A549 treated with CORT108297 at 1 μM for 4 hours (cell line): ENCODE results near the gene RPS6KA1. TPM values are rescaled to one million over a fixed set of nuclear protein-coding genes. Genes with fewer than 3 reads are reported as not detected.

Experiments
- total RNA-seq: library from RNA; stranded (reverse); fragments of 200-300 nt; extraction: Qiagen RNA extraction; gene quantifications from 5 replicates; pipeline ENCODE4 v1.2.3, GENCODE V29; 2022

Gene RPS6KA1
- 15.2 to 18.2 TPM (median 16.7 TPM) in 5 replicates for total RNA-seq

DNA sequence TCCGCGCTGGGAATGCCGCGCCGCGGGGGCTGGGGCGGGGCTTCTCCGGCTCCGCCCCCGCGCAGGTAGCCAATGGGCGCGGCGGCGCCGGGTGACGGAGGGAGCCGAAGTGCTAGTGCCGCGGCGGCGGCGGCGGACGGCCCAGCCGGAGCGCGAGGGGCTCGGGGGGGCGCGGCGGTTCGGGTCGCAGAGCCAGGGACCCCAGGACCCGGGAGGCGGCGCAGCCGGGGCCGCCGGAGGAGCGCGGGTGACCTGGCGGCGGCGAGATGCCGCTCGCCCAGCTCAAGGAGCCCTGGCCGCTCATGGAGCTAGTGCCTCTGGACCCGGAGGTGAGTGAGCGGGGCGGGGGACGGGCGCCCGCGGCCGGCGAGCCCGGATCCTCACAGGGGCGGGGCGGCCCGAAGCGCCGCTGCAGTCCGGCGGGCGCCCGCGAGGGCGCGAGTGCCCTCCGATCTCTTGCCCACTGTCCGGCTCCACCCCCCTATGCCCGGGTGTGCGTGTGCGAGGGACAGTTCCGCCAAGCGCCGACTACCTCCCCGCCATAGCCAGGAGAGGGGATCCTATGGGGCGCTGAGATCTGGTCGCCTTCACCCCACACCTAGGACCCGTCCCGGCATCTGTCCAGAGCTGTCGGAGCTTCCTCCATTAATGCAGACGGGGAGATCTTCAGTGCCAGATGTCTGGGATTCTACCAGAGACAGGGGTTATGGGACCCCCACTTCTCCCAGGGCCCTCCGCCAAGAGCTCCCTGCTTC, at the start of gene RPS6KA1:
Gene RPS6KA1 (plus strand): TSS at position 107 of the 755 bp plus-strand sequence. CDS start 160 bp downstream, at position 267.

Other genes with a start within 250 kb of the RPS6KA1 start
- gene SH3BGRL3, start 249.7 kb upstream of the RPS6KA1 start, total RNA-seq: 108 to 164 TPM (median 157 TPM) in 5 replicates
- gene UBXN11, start 223.1 kb upstream of the RPS6KA1 start, total RNA-seq: 11.3 to 19.1 TPM (median 18.1 TPM) in 5 replicates
- gene CD52, start 211.8 kb upstream of the RPS6KA1 start, total RNA-seq: not detected in 5 replicates
- gene CRYBG2, start 175.6 kb upstream of the RPS6KA1 start, total RNA-seq: 1.2 to 2.6 TPM (median 1.8 TPM) in 5 replicates
- gene ZNF683, start 157.0 kb upstream of the RPS6KA1 start, total RNA-seq: not detected in 5 replicates
- gene LIN28A, start 118.9 kb upstream of the RPS6KA1 start, total RNA-seq: 0.03 TPM in 1 of 5 replicates, not detected in the others
- 23.2 to 29.7 TPM (median 23.8 TPM) in 5 replicates for gene DHDDS, start 97.4 kb upstream of the RPS6KA1 start, total RNA-seq
- gene HMGN2, start 57.3 kb upstream of the RPS6KA1 start, total RNA-seq: 328 to 421 TPM (median 343 TPM) in 5 replicates
- 30.8 to 32.8 TPM (median 32.5 TPM) in 5 replicates for gene ARID1A, start 166.3 kb downstream of the RPS6KA1 start, total RNA-seq